ENCODE data around the gene CCT6B. TPM values are rescaled to one million over a fixed set of nuclear protein-coding genes. Genes with fewer than 3 reads are reported as not detected.
"Not testable (repeated sequence)": the region's sequence is repeated elsewhere in the genome, so short reads cannot be mapped to it uniquely, and the experiment has no call there.

CCT6B gene
- total RNA-seq, 4 donors from 2014 or later: 2.4 to 4.6 (median 4.0) TPM

DNA sequence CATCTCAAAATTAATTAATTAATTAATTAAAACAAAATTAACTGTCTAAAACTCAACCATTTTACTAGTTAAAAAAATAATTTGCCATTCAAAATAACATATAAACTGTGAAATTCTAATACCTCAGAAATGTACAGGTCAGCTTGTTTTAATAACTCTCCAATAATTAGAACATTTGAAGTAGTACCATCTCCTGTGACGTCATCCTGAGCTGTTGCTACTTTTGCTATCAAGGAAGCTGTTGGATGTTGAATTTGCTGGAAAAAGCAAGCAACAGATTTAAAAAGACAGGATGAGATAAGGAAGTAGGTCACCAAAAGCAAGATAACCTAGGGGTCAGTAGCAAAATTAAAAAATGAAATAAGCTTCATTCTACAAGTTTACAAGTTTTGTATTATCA, 2.8 kb downstream of the CCT6B start:
- TF ChIP-seq, protein P1, sequence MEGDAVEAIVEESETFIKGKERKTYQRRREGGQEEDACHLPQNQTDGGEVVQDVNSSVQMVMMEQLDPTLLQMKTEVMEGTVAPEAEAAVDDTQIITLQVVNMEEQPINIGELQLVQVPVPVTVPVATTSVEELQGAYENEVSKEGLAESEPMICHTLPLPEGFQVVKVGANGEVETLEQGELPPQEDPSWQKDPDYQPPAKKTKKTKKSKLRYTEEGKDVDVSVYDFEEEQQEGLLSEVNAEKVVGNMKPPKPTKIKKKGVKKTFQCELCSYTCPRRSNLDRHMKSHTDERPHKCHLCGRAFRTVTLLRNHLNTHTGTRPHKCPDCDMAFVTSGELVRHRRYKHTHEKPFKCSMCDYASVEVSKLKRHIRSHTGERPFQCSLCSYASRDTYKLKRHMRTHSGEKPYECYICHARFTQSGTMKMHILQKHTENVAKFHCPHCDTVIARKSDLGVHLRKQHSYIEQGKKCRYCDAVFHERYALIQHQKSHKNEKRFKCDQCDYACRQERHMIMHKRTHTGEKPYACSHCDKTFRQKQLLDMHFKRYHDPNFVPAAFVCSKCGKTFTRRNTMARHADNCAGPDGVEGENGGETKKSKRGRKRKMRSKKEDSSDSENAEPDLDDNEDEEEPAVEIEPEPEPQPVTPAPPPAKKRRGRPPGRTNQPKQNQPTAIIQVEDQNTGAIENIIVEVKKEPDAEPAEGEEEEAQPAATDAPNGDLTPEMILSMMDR (IDR thresholded peaks at IDR 0.05): no peak
- ATAC-seq (ENCODE audit: low FRiP score): no peak
- no peak for DNase-seq (ENCODE audit: low spot score)

DNA sequence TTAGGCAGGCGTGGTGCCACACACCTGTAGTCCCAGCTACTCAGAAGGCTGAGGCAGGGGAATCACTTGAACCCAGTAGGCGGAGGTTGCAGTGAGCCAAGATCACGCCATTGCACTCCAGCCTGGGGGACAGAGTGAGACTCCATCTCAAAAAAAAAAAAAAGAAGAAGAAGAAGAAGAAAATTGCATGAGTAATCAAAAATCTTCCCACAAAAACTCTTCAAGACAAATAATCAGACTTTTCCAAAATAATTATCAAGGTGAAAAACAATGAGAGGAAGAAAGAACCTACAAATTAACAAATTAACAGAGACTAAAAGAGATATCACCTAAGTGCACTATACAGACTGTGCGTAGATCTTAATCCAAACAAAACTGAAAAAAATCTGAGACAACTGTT, 10.5 kb downstream of the CCT6B start:
- DNase-seq (ENCODE audit: low spot score); ATAC-seq (ENCODE audit: low FRiP score): not testable (repeated sequence)

DNA sequence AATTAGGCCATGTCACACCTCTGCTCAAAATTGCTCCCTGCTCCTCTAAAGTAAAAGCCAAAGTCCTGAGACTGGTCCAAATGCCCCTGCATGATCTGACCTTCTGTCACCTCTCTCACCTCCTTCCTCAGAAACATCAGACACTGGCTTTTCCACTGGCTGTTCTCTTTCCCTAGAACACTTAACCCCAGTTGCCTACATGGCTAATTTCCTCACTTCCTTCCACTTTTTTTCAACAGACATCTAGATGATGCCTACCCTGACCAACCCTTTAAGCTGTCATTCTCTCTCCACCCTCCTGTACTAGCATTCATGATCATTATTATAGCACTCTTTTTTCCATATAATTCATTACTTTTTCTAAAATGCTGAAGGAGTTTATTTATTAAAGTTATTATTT, 31.0 kb downstream of the CCT6B start:
- ATAC-seq (ENCODE audit: low FRiP score) (no peak), DNase-seq (ENCODE audit: low spot score) (no peak)
- TF ChIP-seq, protein P1 (IDR thresholded peaks at IDR 0.05): no peak

DNA sequence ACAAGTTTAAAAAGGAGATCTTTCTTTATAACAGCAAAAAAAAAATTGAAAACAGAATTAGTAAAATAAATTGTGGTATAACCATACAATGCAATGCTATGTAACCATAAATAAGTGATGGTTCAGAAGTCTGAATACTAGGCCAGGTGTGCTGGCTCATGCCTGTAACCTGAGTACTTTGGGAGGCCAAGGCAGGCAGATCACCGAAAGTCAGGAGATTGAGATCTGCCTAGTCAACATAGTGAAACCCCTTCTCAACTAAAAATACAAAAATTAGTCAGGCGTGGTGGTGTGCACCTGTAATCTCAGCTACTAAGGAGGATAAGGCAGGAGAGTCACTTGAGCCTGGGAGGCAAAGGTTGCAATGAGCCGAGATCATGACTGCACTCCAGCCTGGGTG, 34.6 kb downstream of the CCT6B start:
- ATAC-seq (ENCODE audit: low FRiP score): no peak
- TF ChIP-seq, protein P1 (IDR thresholded peaks at IDR 0.05): no peak
- no peak for DNase-seq (ENCODE audit: low spot score)

DNA sequence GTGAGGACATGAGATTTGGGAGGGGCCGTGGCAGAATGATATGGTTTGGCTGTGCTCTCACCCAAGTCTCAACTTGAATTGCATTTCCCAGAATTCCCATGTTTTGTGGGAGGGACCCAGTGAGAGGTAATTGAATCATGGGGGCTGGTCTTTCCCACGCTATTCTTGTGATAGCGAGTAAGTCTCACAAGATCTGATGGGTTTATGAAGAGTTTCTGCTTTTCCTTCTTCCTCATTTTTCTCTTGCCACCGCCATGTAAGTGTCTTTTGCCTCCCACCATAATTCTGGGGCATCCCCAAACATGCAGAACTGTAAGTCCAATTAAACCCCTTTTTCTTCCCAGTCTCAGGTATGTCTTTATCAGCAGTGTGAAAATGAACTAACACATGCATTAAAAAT, 40.6 kb downstream of the CCT6B start:
- ATAC-seq (ENCODE audit: low FRiP score): no peak
- no peak for DNase-seq (ENCODE audit: low spot score)
- TF ChIP-seq, protein P1 (IDR thresholded peaks at IDR 0.05): no peak

DNA sequence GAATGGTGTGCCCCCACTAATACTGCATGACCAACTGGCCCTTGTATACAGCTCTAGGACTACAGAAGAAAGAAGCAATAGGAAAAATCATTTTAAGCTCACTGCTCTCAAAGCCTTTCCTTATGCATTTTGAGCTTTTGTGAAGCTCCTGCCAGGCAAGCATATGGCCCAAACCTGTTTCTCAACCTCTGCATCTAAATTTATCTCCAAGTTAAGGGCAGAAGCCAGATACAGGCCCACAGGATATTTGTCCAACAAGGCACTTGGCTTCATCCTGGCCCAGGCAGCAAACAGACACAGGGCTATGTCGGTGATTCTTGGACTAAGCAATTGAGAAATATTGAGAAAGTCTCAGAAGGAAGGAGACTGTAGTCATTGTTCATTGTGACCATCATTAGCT, 43.9 kb downstream of the CCT6B start:
- DNase-seq (ENCODE audit: low spot score) (no peak), ATAC-seq (ENCODE audit: low FRiP score) (no peak)
- TF ChIP-seq, protein P1 (IDR thresholded peaks at IDR 0.05): no peak

DNA sequence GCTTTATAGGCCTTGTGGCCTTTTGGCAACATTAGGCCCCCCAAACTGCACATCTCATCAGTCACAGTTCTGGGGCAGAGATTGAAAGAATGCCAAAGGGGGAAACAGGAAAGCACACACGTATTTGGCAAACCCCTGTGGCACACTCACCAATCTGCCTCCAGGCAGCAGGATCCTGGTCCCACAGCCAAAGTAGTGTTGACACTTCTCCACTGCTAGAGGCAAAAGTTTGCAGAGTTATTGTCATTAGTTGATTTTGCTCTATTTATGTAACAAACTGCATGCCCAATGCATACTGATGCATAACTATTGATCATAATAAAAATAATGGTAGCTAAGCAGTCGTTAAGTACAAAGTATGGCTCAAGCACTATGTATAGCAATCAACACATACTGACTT, 45.1 kb downstream of the CCT6B start:
- ATAC-seq (ENCODE audit: low FRiP score): no peak
- TF ChIP-seq, protein P1 (IDR thresholded peaks at IDR 0.05): no peak
- DNase-seq (ENCODE audit: low spot score): no peak

DNA sequence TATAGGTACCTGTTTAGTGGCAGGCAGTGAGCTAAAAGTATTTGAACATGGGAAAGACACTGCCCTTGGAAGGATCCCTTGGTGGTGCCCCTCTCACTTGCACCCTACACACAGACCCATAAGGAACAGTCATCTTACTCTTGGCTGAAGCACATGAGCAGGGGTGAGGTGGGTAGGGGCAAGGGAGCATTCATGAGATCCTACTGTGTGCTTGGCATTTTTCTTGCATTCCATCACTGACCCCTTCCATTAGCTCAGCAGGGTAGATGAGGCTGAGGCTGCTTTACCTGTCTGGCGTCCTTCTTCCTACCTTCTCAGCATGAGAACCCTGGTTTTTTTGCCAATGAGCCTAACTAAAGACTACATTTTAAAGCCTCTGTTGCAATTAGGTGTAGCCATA, 48.3 kb downstream of the CCT6B start:
- ATAC-seq (ENCODE audit: low FRiP score) (no peak), DNase-seq (ENCODE audit: low spot score) (no peak)
- TF ChIP-seq, protein P1 (IDR thresholded peaks at IDR 0.05): no peak

Data from omental fat pad (tissue), 4 donors.